Suprapubic skin (tissue), 3 donors: ENCODE measurements around the gene CES4A.

ENCODE experiments used
- CTCF ChIP-seq, 2 donors: fragments of 200-600 bp in 1 of 2; fragments of 450-650 bp in 1 of 2; sonication (generic) in 1 of 2; IDR thresholded peaks; one replicate each; pipeline ENCODE4 v1.5.1; 2016 to 2019; ENCODE audit warnings: antibody characterized with exemption in 2 of 2, mild to moderate bottlenecking in 1 of 2, moderate library complexity in 1 of 2
- EP300 ChIP-seq: sonication (generic); formaldehyde crosslinking; IDR thresholded peaks from one replicate; pipeline ENCODE4 v1.6.1; 2017; ENCODE audit warnings: antibody characterized with exemption

DNA sequence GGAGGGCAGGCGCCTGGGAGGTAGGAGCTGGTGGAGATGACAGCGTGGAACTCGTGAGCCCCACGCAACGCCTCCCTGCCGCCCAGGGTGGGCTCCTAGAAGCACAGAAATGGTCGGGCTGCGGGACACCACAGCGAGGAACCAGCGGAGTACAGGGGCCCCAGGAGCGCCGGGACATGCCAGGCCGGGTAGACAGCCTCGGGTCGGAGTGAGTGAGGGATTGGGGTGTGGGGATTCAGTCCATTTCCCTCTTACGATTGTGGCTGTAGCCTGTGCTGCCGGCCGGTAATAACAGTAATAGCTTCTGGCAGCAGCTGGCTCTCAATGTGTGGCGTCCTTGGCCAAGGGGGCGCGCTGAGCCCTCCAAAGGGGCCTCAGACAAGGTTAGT, 39.6 kb upstream of the CES4A start:
- TF ChIP-seq EP300 (no peak), CTCF (IDR thresholded peaks at IDR 0.05) (no peak)
